Stimulated activated CD4-positive, alpha-beta T cell treated with anti-CD3 and anti-CD28 coated beads, Interleukin-1b, Interleukin-23, amount 100 ng/mL, for 48 hours (primary cell): ENCODE measurements around the gene NDRG3.
"Not testable (repeated sequence)": the region's sequence is repeated elsewhere in the genome, so short reads cannot be mapped to it uniquely, and the experiment has no call there.

Source experiments
- DNase-seq: peaks from one replicate; pipeline ENCODE4 v3.0.0-alpha.2; 2020

The NDRG3 gene

GRCh38 chr20:36758276-36758675, 12.4 kb upstream of the NDRG3 start:
- DNase-seq, result no peak

- DNase-seq, result no peak
These were observed 10.6 kb upstream of the NDRG3 start for GRCh38 chr20:36756496-36756895.

DNA sequence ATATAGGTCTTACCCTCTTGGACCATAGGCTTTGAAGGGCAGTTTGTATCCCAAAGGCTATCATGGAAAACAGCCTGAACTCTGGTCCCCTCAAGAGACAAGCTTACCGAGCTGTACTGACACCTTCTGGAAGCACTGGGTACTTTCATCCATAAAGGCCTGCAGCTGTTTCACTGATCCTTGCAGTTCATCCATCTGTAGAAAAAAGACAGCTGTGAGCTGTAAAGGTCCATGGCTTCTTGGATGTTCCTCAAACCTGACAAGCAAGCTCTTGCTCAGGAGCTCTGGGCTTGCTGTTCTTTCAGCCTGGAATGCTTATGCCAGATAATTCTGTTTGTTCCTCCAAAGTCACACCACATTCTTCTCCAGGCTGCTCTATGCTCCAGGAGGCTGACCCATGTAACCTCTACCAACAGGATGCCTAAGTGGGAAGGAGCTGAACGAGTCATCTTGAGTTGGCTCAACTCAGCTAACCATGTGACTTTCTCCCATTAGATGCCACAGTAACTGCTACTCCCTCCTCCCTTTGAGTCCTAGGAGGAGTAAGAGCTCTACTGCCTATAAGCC, 8.8 kb upstream of the NDRG3 start:
- DNase-seq, result peak; percentile 12

DNA sequence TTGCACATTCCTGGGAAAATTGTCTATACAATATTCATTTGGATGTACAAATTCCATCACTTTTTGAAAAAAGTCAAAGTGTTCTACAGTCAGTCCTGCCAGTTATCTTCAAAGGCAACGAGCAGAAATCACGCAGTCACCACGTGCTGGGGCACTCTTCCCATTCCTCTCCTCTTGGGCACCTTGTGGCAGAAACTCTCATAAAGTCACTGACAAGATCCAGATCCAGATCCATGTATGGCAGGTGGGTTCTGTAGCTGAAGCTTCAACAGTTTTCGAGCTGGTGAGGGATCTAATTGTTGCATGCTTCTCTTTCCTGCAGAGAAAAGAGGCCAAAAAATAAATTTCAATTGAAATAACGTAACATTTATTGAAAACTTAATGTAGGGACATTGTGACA, 6.7 kb upstream of the NDRG3 start:
- no peak for DNase-seq

GRCh38 chr20:36745234-36745926, 510 bp downstream of the NDRG3 start:
- DNase-seq, result no peak

DNA sequence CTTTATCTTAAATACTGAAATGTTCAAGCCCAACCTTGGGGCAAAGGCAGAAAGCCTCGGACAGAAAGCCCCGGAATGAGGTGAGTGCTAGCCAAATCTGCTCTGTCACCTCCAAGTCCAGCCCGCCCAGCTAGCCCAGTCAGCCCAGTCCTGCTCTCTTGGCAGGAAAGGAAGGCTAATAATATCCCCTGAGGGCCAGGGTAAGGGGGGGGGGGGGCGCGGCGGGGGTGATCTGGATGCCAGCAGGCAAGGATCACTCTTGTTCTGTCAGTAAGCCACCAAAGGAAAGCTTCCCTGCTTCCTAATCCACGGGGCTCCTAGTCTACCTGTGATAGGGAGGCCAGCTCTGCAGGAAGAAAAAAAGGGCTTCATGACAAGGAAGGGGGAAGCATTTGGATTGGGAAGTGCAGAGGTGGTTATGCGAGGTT, 1.1 kb downstream of the NDRG3 start:
- no peak for DNase-seq

- no peak for DNase-seq
These were observed 1.6 kb downstream of the NDRG3 start for GRCh38 chr20:36744243-36744642.

GRCh38 chr20:36742558-36742957, 3.3 kb downstream of the NDRG3 start:
- no peak for DNase-seq

GRCh38 chr20:36741072-36741471, 4.8 kb downstream of the NDRG3 start:
- no peak for DNase-seq

DNA sequence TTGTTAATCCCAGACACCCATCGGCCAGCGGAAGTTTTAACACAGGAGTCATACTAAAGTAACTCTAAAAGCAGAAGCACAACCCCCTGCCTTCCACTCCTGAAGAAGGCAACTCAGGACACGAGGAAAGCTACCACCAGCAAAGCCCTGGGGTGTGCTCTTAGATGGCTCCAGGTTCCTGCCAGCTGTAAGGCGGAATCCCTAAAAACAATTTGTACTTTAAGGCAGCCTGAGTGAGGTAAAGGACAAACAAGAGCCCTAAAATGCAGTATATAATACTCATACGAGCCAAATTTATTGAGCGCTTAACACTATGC, 8.7 kb downstream of the NDRG3 start:
- DNase-seq, result no peak

DNA sequence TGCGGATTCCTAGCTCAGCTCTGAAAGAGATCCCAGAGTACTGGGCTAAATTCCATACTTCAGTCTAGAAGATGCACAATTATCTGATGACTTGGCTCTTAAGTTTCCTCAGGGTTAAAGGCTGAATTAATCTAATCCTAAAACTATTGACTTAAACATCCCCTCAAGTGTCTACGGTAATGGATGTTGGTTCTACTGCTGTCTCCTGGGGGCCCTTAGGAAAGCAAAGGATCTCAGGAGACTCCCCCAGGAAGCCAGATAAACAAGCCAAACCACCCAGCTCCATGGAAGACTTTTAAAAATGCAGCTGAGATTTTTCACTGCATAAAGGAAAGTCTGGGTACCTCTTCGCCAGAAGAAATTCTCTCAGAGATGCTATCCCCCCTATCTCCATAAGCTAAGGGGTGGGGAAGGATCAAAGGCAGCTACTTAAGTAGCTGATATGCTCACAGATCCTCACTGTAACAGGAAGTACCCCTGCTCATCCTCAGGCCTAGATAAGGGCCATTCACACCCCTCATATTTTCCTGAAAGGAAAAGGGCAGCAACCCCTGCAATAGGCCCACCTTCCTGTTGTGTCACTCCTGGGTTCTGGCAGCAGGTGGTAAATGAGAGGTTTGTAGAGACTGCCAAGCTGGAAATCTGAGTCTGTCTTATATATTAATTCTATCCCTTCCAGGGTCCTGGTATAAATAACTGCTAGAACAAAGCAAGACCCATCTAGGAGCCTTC, 9.3 kb downstream of the NDRG3 start:
- DNase-seq, result no peak

DNA sequence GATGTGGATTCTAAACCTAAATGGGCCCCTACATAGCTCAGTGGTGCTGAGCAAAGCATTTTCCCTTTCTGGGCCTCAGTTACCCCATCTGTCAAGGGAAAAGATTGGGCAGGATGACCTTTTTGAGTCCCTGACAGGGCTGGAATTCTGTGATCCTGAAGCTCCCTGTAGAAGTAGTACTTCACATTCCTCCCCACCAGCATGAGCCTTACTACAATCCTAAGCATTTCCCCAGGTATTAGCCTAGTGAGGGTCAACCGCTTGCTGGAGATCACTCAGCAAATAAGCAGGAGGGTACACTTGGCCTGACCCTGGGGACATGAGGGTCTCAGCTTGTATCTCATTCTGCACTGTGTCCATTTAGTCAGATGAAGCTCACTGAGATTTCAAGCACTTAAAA, 13.4 kb downstream of the NDRG3 start:
- no peak for DNase-seq

DNA sequence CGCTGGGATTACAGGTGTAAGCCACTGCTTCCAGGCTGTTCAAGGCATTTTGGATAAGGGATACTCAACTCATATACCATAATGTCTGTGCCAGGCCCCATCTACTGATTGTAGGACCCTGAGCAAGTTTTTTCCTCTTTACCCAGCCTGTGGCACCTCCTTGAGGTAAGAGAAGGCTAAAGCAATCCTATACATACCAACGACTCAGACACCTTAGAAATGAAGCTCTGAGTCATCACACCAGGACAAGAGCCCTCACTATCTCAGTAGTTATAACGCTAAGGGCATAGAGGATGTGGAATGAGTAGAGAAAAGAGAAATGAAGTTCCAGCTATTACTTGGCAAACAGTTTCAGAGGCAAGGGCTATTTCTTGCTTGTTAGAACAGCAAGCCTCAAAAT, 16.9 kb downstream of the NDRG3 start:
- peak; percentile 13 for DNase-seq

- no peak for DNase-seq
These were observed 19.7 kb downstream of the NDRG3 start for GRCh38 chr20:36726168-36726567.

- peak; percentile 59 for DNase-seq
These were observed 25.4 kb downstream of the NDRG3 start for GRCh38 chr20:36720510-36720909.

DNA sequence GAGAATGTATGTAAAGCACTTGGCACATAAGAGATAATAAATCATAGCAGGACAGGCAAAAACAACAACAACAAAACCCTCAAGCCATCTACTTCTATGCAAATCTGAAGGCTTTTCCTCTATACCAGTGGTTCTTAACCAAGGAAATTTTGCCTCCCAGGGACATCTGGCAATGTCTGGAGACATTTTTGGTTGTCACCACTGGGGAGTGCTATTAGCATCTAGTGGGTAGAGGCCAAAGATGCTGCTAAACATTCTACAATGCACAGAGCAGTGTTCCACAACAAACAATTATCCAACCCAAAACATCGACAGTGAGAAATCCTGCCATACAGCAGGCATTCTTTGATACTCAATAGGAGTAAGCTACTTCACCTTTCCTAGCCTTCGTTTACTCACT, 28.2 kb downstream of the NDRG3 start:
- no peak for DNase-seq

- no peak for DNase-seq
These were observed 28.9 kb downstream of the NDRG3 start for GRCh38 chr20:36717021-36717420.

DNA sequence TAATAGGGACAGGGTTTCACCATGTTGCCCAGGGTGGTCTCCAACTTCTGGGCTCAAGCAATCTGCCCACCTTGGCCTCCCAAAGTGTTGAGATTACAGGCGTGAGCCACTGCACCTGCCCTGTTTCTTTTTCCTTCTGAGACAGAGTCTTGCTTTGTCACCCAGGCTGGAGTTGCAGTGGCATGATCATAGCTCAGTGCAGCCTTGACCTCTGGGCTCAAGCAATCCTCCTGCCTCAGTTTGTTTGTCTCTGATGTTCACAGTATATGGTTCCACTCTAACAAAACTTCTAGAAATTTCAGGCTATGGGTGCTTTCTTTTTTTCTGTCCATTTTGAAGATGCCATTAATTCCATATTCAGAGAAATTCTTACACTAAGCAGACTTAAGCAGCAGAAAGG, 33.1 kb downstream of the NDRG3 start:
- no peak for DNase-seq

DNA sequence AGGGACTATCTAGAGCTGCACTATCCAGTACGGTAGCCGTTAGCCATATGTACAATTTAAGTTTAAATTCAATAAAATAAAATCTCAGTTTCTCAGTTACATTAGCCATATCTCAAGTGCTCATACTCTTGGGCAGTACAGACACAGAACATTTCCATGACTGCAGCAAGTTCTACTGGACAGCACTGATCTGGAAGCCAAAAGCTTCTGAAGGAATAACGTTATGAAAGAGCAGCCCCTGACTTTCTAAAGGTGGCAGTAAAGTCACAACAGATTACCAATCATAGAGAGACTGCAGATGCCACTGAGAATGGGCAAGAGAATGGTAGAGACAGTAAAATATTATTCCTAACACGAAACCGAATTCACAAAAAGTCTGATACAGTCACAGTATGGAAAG, 36.8 kb downstream of the NDRG3 start:
- DNase-seq, result no peak

DNA sequence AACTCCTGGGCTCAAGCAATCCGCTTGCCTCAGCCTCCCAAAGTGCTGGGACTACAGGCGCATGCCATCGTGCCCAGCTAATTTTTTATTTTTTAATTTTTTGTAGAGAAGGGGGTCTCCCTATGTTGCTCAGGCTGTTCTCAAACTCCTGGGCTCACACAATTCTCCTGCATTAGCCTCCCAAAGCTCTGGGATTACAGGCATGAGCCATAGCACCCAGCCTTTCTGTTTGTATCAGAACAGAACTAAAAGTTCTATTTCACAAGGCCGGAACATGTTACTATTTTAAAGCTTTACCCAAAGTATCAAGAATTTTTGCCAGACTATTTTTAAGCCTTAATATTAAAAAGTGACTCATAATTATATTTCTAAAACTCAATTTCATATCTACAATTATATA, 42.4 kb downstream of the NDRG3 start:
- DNase-seq, result no peak

GRCh38 chr20:36700438-36700837, 45.5 kb downstream of the NDRG3 start:
- no peak for DNase-seq

DNA sequence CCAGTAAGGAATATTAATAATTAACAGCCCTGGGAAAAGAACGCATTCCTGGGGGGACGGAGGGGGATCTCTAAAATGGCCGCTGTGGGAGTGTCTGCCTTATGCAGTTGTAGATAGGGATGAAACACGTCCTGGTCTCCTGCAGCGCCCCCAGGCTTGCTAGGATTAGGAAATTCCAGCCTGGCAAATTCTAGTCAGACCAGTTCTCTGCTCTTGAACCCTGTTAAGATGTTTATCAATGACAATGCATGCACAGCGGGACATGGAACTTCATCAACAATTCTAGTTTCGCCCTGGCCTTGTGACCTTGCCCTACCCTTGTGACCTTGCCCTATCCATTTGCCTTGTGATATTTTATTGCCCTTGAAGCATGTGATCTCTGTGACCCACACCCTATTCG, 50.4 kb downstream of the NDRG3 start:
- not testable (repeated sequence) for DNase-seq

DNA sequence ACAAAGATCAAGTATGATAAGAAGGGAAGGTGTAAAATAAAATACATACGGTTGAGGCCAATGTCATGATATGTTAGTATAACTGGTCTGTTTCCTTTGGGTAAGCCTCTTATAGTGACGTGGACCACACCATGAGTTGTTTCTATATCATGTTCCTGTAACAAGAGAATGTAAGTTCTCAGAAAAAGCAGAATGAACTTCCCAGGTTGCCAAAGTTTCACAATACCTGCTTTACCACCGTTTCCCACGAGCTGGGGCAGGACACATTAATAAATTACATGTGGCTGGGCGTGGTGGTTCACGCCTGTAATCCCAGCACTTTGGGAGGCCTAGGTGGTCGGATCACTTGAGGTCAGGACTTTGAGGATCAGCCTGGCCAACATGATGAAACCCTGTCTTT, 57.3 kb downstream of the NDRG3 start:
- no peak for DNase-seq

GRCh38 chr20:36687850-36688249, 58.0 kb downstream of the NDRG3 start:
- DNase-seq, result no peak

- no peak for DNase-seq
These were observed 58.9 kb downstream of the NDRG3 start for GRCh38 chr20:36686944-36687343.
